GM10266 (cell line): Measurements from ENCODE around the gene GPR180.

ENCODE experiments used
- DNase-seq: peaks from one replicate; pipeline ENCODE4 v3.0.0; 2012; ENCODE audit errors: extremely low spot score
- CTCF ChIP-seq: IDR thresholded peaks from 2 replicates; pipeline ENCODE4 v1.5.1; 2012; ENCODE audit warnings: mild to moderate bottlenecking, low read depth; ENCODE audit not compliant: control insufficient read depth, insufficient read depth; ENCODE audit errors: missing control alignments

Gene GPR180

GRCh38 chr13:94559222-94559795 lies 42.3 kb upstream of the GPR180 start:
- TF ChIP-seq CTCF: no peak
- DNase-seq: no peak

GRCh38 chr13:94560116-94560515 lies 41.5 kb upstream of the GPR180 start:
- TF ChIP-seq CTCF: no peak

DNA sequence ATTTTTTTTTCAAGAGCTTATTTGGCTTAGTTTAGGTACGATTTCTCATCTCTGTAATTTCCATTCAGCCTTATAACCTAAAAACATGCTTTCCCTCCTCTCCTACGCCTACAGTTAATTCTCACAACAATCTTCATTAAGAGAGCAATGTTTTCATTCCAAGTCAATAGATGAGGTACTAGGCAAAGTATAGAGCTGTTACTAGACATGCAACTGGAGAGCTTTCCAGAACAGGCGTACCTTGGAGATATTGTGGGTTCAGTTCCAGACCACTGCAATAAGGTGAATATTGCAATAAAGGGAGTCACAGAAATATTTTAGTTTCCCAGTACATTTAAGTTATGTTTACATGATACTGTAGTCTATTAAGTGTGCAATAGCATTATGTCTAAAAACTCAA lies 40.5 kb upstream of the GPR180 start:
- no peak for TF ChIP-seq CTCF
- DNase-seq: no peak

More at GRCh38 chr13:94560116-94560515, 41.5 kb upstream of the GPR180 start:
- DNase-seq: no peak

DNA sequence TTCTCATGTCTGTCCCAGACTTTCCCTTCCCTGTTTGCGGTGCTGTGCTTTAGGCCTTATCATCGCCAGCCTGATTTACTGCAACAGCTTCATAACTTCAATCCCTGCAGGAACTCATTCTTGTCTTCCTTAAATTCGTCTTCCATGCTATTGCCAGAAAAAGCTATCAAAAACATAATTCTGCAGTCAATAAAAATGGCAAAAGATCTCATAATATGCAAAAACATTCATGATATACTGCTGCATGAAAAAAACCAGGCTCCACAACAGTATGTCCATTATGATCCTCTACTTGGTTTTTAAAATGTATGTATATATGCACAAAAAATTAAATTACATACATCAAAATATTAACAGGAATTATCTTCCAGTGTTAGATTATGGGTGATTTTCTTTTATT lies 34.1 kb upstream of the GPR180 start:
- DNase-seq: no peak
- no peak for TF ChIP-seq CTCF

DNA sequence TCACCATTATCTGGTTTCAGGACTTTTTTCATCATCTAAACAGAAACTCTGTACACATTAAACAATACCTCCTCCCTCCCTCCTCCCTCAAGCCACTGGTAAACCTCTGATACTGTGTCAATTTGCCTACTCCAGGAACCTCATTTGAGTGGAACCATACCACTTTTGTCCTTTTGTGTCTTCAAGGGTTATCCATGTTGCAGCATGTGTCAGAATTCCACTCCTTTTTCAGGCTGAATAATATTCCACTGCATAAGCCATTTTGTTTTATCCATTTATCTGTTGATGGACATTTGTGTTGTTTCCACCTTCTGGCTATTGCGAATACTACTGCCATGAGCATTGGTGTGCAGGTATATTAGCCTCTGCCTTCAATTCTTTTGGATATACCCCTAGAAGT lies 33.2 kb upstream of the GPR180 start:
- TF ChIP-seq CTCF: no peak
- no peak for DNase-seq

- TF ChIP-seq CTCF: no peak
Observed at GRCh38 chr13:94569615-94570014, 32.0 kb upstream of the GPR180 start.

GRCh38 chr13:94579063-94579462 lies 22.6 kb upstream of the GPR180 start:
- no peak for TF ChIP-seq CTCF
- no peak for DNase-seq

More at GRCh38 chr13:94569615-94570014, 32.0 kb upstream of the GPR180 start:
- no peak for DNase-seq
